Right lobe of liver (tissue), 6 donors: ENCODE results near the gene SLC15A5. TPM values are rescaled to one million over a fixed set of nuclear protein-coding genes. Genes with fewer than 3 reads are reported as not detected.

Experiments
- ATAC-seq, 4 donors: fragments of 200-7000 bp; cut with Tn5 transposase; one replicate each; pipeline ENCODE4 v1.9.1; 2020; ENCODE audit warnings: mild to moderate bottlenecking in 4 of 4, moderate library complexity in 4 of 4
- DNase-seq, 3 donors: peaks; one replicate each; pipeline ENCODE4 v3.0.0-alpha.2; 2020
- H3K27ac ChIP-seq, 3 donors: fragments of 200-600 bp; one replicate each; pipeline ENCODE4 v1.8.0; 2022
- H3K27me3 ChIP-seq, 2 donors: fragments of 200-600 bp; one replicate each; pipeline ENCODE4 v1.8.0; 2022
- H3K36me3 ChIP-seq, 4 donors: fragments of 200-600 bp; sonication (generic) in 1 of 4; one replicate each; pipeline versions ENCODE4 v1.5.1 to v1.8.0; 2017 to 2022; ENCODE audit warnings: control low read depth in 1 of 4
- H3K4me1 ChIP-seq, 4 donors: fragments of 200-600 bp; sonication (generic) in 1 of 4; one replicate each; pipeline versions ENCODE4 v1.5.1 to v1.8.0; 2017 to 2022; ENCODE audit warnings: control low read depth in 1 of 4
- H3K4me3 ChIP-seq, 3 donors: fragments of 200-600 bp; one replicate each; pipeline ENCODE4 v1.8.0; 2022
- H3K9me3 ChIP-seq, 4 donors: fragments of 200-600 bp; sonication (generic) in 1 of 4; one replicate each; pipeline versions ENCODE4 v1.5.1 to v1.8.0; 2017 to 2022; ENCODE audit warnings: control low read depth in 1 of 4
- CTCF ChIP-seq, 4 donors: fragments of 200-600 bp in 3 of 4; fragments of 450-650 bp in 1 of 4; IDR thresholded peaks; one replicate each; pipeline versions ENCODE4 v1.5.1 to v1.8.0; 2016 to 2022; ENCODE audit warnings: antibody characterized with exemption in 4 of 4, mild to moderate bottlenecking in 2 of 4
- POLR2A ChIP-seq: fragments of 450-650 bp; IDR thresholded peaks from one replicate; pipeline ENCODE4 v1.6.1; 2017; ENCODE audit warnings: antibody characterized with exemption, mild to moderate bottlenecking
- WGBS: methylation state at CpG from one replicate; pipeline ENCODE4 v1.1.6; 2018; ENCODE audit warnings: low coverage, low lambda C conversion rate; ENCODE audit not compliant: insufficient coverage; ENCODE audit errors: missing lambda C conversion rate; 5-methylcytosine and 5-hydroxymethylcytosine counted together
- intact Hi-C, 2 donors: fragments of 100-400 bp; cut with DNase I; formaldehyde crosslinking; loops; one replicate each; pipeline versions ENCODE4 v1.11.2 to v1.14.1; 2022
- total RNA-seq, 6 experiments: library from RNA; depleted of rRNA in 2 of 6; stranded (reverse); fragments of >200 nt in 2 of 6; fragmentation: NEBNext Ultra II Directional in 3 of 6; extraction: Animal tissue kit (Norgen Biotek cat#: 25700) in 3 of 6; gene quantifications; one replicate each; pipeline versions ENCODE4 v1.1.0 to v1.2.4, GENCODE V29; 2016 to 2023
- donor health status: DM: no; HTN: yes; CAD: no.
- donor health status: DM: no; HTN: no; CAD: no.
- donor health status: DM: no; HTN: no; CAD: no.
- donor health status: DM: no; HTN: yes; CAD: no.
- donor health status: DM: no; HTN: yes; CAD: no.

Gene SLC15A5
- total RNA-seq, 6 experiments from 2014 or later = not detected

- no peaks in the 10 kb centered on the region for H3K9me3 ChIP-seq
- no peak for TF ChIP-seq CTCF (IDR thresholded peaks at IDR 0.05)
- TF ChIP-seq POLR2A = no peak
- intact Hi-C loops = no loop called here
- DNase-seq = no peak
- H3K4me3 ChIP-seq = no peak overlapping the region
- 87% methylated on average over 2 of the region's 2 CpGs for WGBS
- ATAC-seq = peak in 1 of 4 donors; percentile 43
- no peaks in the 10 kb centered on the region for H3K36me3 ChIP-seq
- no peak overlapping the region for H3K27ac ChIP-seq
- no peaks in the 10 kb centered on the region for H3K27me3 ChIP-seq
- no peaks in the 10 kb centered on the region for H3K4me1 ChIP-seq
Measured at GRCh38 chr12:16228067-16228466, 49.4 kb downstream of the SLC15A5 start.

GRCh38 chr12:16225692-16226091 lies 51.8 kb downstream of the SLC15A5 start:
- 60% methylated on average over 4 of the region's 4 CpGs for WGBS
- Histone ChIP-seq H3K27ac (no peak overlapping the region), H3K9me3 (no peaks in the 10 kb centered on the region), H3K27me3 (no peaks in the 10 kb centered on the region), H3K36me3 (no peaks in the 10 kb centered on the region), H3K4me3 (no peak overlapping the region), H3K4me1 (no peaks in the 10 kb centered on the region)
- DNase-seq = no peak
- intact Hi-C loops = no loop called here
- no peak for TF ChIP-seq POLR2A
- no peak for TF ChIP-seq CTCF (IDR thresholded peaks at IDR 0.05)
- ATAC-seq = no peak

GRCh38 chr12:16224196-16224595 lies 53.3 kb downstream of the SLC15A5 start:
- Histone ChIP-seq H3K27me3 (no peaks in the 10 kb centered on the region), H3K27ac (no peak overlapping the region), H3K36me3 (no peaks in the 10 kb centered on the region), H3K4me1 (peaks cover 0 to 4% (median 2%) of the 10 kb centered on the region in 4 donors), H3K4me3 (no peak overlapping the region), H3K9me3 (no peaks in the 10 kb centered on the region)
- peak in 1 of 4 donors; percentile 16 for ATAC-seq
- intact Hi-C loops = no loop called here
- 74% methylated on average over 3 of the region's 3 CpGs for WGBS
- DNase-seq = no peak
- TF ChIP-seq POLR2A = no peak
- TF ChIP-seq CTCF (IDR thresholded peaks at IDR 0.05) = no peak

GRCh38 chr12:16221776-16222175 lies 55.7 kb downstream of the SLC15A5 start:
- H3K9me3 ChIP-seq = no peaks in the 10 kb centered on the region
- DNase-seq = no peak
- no peak for ATAC-seq
- no peak overlapping the region for H3K4me3 ChIP-seq
- WGBS = 94% methylated on average over 2 of the region's 2 CpGs
- no peak overlapping the region for H3K27ac ChIP-seq
- peaks cover 0 to 11% (median 3%) of the 10 kb centered on the region in 4 donors for H3K4me1 ChIP-seq
- H3K36me3 ChIP-seq = no peaks in the 10 kb centered on the region
- intact Hi-C loops = no loop called here
- no peak for TF ChIP-seq POLR2A
- no peaks in the 10 kb centered on the region for H3K27me3 ChIP-seq

GRCh38 chr12:16220120-16220519 lies 57.4 kb downstream of the SLC15A5 start:
- no peak for TF ChIP-seq POLR2A
- TF ChIP-seq CTCF (IDR thresholded peaks at IDR 0.05) = no peak
- intact Hi-C loops = no loop called here
- DNase-seq = no peak
- H3K27ac ChIP-seq = no peak overlapping the region
- no peak overlapping the region for H3K4me3 ChIP-seq
- H3K27me3 ChIP-seq = no peaks in the 10 kb centered on the region
- no peaks in the 10 kb centered on the region for H3K36me3 ChIP-seq
- H3K9me3 ChIP-seq = no peaks in the 10 kb centered on the region
- peaks cover 0 to 11% (median 3%) of the 10 kb centered on the region in 4 donors for H3K4me1 ChIP-seq
- no peak for ATAC-seq
